Testis (tissue), 2 donors: ENCODE measurements around the gene TMC3.

Experiments
- CTCF ChIP-seq, 3 experiments: fragments of 450-650 bp in 2 of 3; fragments of 200-600 bp in 1 of 3; sonication (generic) in 1 of 3; IDR thresholded peaks; one replicate each; pipeline ENCODE4 v1.5.1; 2016 to 2019; ENCODE audit warnings: antibody characterized with exemption in 3 of 3, mild to moderate bottlenecking in 2 of 3, moderate library complexity in 1 of 3
- POLR2A ChIP-seq: fragments of 450-650 bp; IDR thresholded peaks from one replicate; pipeline ENCODE4 v1.6.1; 2017; ENCODE audit warnings: antibody characterized with exemption, mild to moderate bottlenecking, moderate library complexity

DNA sequence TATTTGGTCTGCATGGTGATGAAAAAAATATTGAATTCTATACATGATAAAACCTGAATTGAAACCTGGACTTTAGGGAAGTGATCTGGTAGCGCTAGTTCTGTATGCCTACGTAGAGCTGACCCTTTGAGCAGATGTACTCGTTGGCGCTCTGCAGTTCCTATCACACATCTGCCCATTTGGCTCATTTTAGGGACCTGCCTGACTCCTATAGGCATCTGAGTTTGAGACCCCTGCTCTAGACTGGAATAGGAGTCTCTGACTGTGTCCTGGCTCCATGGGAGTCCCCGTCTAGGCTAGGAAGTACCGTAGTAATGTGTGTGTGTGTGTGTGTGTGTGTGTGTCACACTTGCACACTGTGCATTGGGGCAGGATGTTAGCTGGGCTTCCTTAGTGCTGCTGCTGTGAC is 71.3 kb downstream of the TMC3 start:
- no peak for TF ChIP-seq CTCF (IDR thresholded peaks at IDR 0.05)
- no peak for TF ChIP-seq POLR2A
